Sigmoid colon (tissue), 7 donors: ENCODE results near the gene RAD51AP1. TPM values are rescaled to one million over a fixed set of nuclear protein-coding genes. Genes with fewer than 3 reads are reported as not detected.

Experiments
- DNase-seq: peaks from one replicate; pipeline ENCODE4 v3.0.0-alpha.2; 2019
- H3K27ac ChIP-seq, 4 donors: fragments of 200-600 bp; sonication (generic); one replicate each; pipeline ENCODE4 v1.5.1; 2016 to 2019; ENCODE audit warnings: mild to moderate bottlenecking in 1 of 4
- H3K27me3 ChIP-seq, 3 donors: fragments of 200-600 bp; sonication (generic); one replicate each; pipeline ENCODE4 v1.5.1; 2019; ENCODE audit warnings: mild to moderate bottlenecking in 1 of 3
- H3K36me3 ChIP-seq, 4 donors: fragments of 200-600 bp; sonication (generic); one replicate each; pipeline ENCODE4 v1.5.1; 2016 to 2019
- H3K4me1 ChIP-seq, 4 donors: fragments of 200-600 bp; sonication (generic); one replicate each; pipeline ENCODE4 v1.5.1; 2017 to 2019
- H3K4me3 ChIP-seq, 4 donors: fragments of 200-600 bp; sonication (generic); one replicate each; pipeline ENCODE4 v1.5.1; 2017 to 2019; ENCODE audit warnings: mild to moderate bottlenecking in 2 of 4, moderate library complexity in 1 of 4
- H3K9me3 ChIP-seq, 4 donors: fragments of 200-600 bp in 3 of 4; sonication (generic) in 3 of 4; one replicate each; pipeline versions ENCODE4 v1.5.1 to v1.6.1; 2013 to 2019
- CTCF ChIP-seq, 4 experiments: fragments of 450-650 bp in 3 of 4; fragments of 200-600 bp in 1 of 4; IDR thresholded peaks; one replicate each; pipeline ENCODE4 v1.5.1; 2016 to 2019; ENCODE audit warnings: antibody characterized with exemption in 4 of 4, mild to moderate bottlenecking in 3 of 4, moderate library complexity in 2 of 4
- EP300 ChIP-seq, 4 donors: sonication (generic); formaldehyde crosslinking; IDR thresholded peaks; one replicate each; pipeline ENCODE4 v1.6.1; 2017; ENCODE audit warnings: antibody characterized with exemption in 4 of 4
- POLR2A ChIP-seq, 2 donors: fragments of 450-650 bp; IDR thresholded peaks; one replicate each; pipeline ENCODE4 v1.6.1; 2016; ENCODE audit warnings: antibody characterized with exemption in 2 of 2, mild to moderate bottlenecking in 2 of 2, moderate library complexity in 2 of 2
- POLR2AphosphoS5 ChIP-seq, 4 donors: sonication (generic); formaldehyde crosslinking; IDR thresholded peaks; one replicate each; pipeline ENCODE4 v1.6.1; 2017; ENCODE audit warnings: antibody characterized with exemption in 4 of 4
- WGBS, 2 donors: extraction: QIAGEN DNeasy Blood & Tissue Kit; methylation state at CpG; one replicate each; pipeline ENCODE4 v1.1.7; 2013; 5-methylcytosine and 5-hydroxymethylcytosine counted together
- intact Hi-C: fragments of 100-400 bp; cut with DNase I; formaldehyde crosslinking; loops from one replicate; pipeline ENCODE4 v1.15.1; 2023
- polyA plus RNA-seq, 3 donors: library from polyadenylated mRNA; stranded (reverse); fragments of 200-250 nt; gene quantifications; one replicate each; pipeline ENCODE4 v1.2.3, GENCODE V29; 2013
- total RNA-seq, 4 donors: library from RNA; depleted of rRNA; stranded (reverse); fragments of >200 nt; gene quantifications; one replicate each; pipeline ENCODE4 v1.1.0, GENCODE V29; 2016
- donor health status: healthy with polysubstance abuse.
- donor health status: Bipolar disorder and iron deficiency.
- donor health status: healthy.

Gene RAD51AP1
- total and polyA plus RNA-seq, 7 donors, result 0.49 to 8.6 (median 2.5) TPM

GRCh38 chr12:4535092-4535491 is 3.6 kb upstream of the RAD51AP1 start:
- no peak overlapping the region for H3K27ac ChIP-seq
- H3K4me1 ChIP-seq, result peaks cover 0 to 19% (median 15%) of the 10 kb centered on the region in 4 donors
- intact Hi-C loops, result loop anchor here (5.0 to 10.0 kb wide), 4 partner anchors 72 to 210 kb away; partner anchors contain the start of genes AKAP3, NDUFA9 and TIGAR
- H3K4me3 ChIP-seq, result no peak overlapping the region
- H3K36me3 ChIP-seq, result peaks cover 2 to 57% (median 9%) of the 10 kb centered on the region in 4 donors
- 72 to 84% methylated on average over 4 of the region's 4 CpGs for WGBS, 2 donors
- H3K27me3 ChIP-seq, result no peaks in the 10 kb centered on the region
- H3K9me3 ChIP-seq, result no peaks in the 10 kb centered on the region
- no peak for DNase-seq
- TF ChIP-seq POLR2A (IDR thresholded peaks at IDR 0.05), result no peak
- TF ChIP-seq EP300 (IDR thresholded peaks at IDR 0.05), result no peak
- no peak for TF ChIP-seq POLR2AphosphoS5 (IDR thresholded peaks at IDR 0.05)
- TF ChIP-seq CTCF (IDR thresholded peaks at IDR 0.05), result no peak

DNA sequence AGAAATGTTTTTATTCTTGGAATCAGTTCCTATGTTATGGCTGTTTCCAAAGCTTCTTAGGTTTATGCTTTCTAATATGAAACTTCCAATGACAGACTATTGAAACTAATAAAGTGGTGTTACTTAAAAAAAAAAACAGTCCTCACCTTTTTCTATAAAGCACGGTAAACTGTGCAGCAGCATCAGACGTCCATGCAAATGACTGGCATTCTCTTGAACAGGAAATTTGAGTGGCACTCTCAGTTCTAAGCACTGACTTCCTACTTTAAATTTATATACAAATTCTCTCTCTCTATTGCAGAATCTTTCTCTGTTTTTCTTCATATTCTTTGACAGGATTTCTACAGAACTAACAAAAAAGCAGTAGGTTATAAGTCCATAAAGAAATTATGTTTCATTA is 2.8 kb upstream of the RAD51AP1 start:
- intact Hi-C loops, result loop anchor here (5.0 to 10.0 kb wide), 4 partner anchors 71 to 211 kb away; partner anchors contain the start of genes AKAP3, NDUFA9 and TIGAR
- Histone ChIP-seq H3K4me1 (peaks cover 0 to 19% (median 15%) of the 10 kb centered on the region in 4 donors), H3K27ac (no peak overlapping the region), H3K4me3 (no peak overlapping the region), H3K27me3 (no peaks in the 10 kb centered on the region), H3K9me3 (no peaks in the 10 kb centered on the region), H3K36me3 (peaks cover 0 to 49% (median 9%) of the 10 kb centered on the region in 4 donors)
- no peak for DNase-seq
- no peak for TF ChIP-seq EP300 (IDR thresholded peaks at IDR 0.05)
- TF ChIP-seq POLR2AphosphoS5 (IDR thresholded peaks at IDR 0.05), result no peak
- no peak for TF ChIP-seq CTCF (IDR thresholded peaks at IDR 0.05)
- no peak for TF ChIP-seq POLR2A (IDR thresholded peaks at IDR 0.05)
- WGBS, 2 donors, result 57 to 69% methylated on average over 2 of the region's 2 CpGs

DNA sequence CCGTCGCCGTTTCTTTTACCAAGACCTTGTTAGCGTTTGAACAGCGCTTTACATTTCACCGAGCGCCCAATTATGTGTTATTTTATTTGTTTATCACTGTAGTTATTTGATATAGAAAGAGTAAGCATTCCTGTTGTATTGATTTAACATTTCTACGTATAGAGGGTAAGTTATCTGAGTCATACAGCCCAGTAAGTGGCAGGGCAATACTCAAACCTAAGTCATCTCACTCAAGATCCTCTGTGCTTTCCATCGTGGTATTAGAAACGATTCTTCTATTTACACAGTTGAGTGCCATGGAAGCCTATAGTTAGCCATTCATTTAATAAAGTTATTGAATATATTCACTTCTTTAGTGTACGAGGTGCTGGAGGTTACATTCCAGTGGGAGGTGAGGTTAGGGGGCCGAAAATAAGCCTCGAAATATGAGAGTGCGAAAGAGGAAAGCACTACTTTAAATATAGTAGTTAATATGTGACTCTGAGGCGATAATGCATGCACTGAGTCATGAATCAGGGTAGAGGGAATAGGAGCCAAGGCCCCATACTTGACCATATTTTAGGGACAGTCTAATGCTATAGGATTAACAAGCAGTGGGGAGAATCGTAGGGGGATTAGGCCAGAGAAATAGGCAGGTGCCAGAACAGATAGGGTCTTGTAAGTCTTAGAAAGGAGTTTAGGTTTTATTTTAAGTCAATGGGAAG is 629 bp downstream of the RAD51AP1 start:
- peak overlapping the region; percentile 64 to 81 (median 74) for H3K4me3 ChIP-seq
- TF ChIP-seq EP300 (IDR thresholded peaks at IDR 0.05) (no peak), POLR2A (IDR thresholded peaks at IDR 0.05) (no peak), POLR2AphosphoS5 (IDR thresholded peaks at IDR 0.05) (no peak), CTCF (IDR thresholded peaks at IDR 0.05) (no peak)
- intact Hi-C loops, result loop anchor here (5.0 to 10.0 kb wide), 4 partner anchors 68 to 215 kb away; partner anchors contain the start of genes AKAP3, NDUFA9 and TIGAR
- H3K4me1 ChIP-seq, result peaks cover 0 to 19% (median 15%) of the 10 kb centered on the region in 4 donors
- peaks cover 0 to 14% (median 0%) of the 10 kb centered on the region in 4 donors for H3K36me3 ChIP-seq
- no peak for DNase-seq
- no peaks in the 10 kb centered on the region for H3K9me3 ChIP-seq
- no peaks in the 10 kb centered on the region for H3K27me3 ChIP-seq
- 5 to 12% methylated on average over 16 of the region's 16 CpGs for WGBS, 2 donors
- peak overlapping the region; percentile 86 to 94 (median 89) for H3K27ac ChIP-seq

GRCh38 chr12:4540170-4540569 is 1.5 kb downstream of the RAD51AP1 start:
- peaks cover 0 to 7% (median 0%) of the 10 kb centered on the region in 4 donors for H3K36me3 ChIP-seq
- 88 to 89% methylated on average over 3 of the region's 3 CpGs for WGBS, 2 donors
- intact Hi-C loops, result no loop called here
- DNase-seq, result no peak
- TF ChIP-seq CTCF (IDR thresholded peaks at IDR 0.05) (no peak), EP300 (IDR thresholded peaks at IDR 0.05) (no peak), POLR2AphosphoS5 (IDR thresholded peaks at IDR 0.05) (no peak), POLR2A (IDR thresholded peaks at IDR 0.05) (no peak)
- no peak overlapping the region for H3K27ac ChIP-seq
- H3K4me3 ChIP-seq, result no peak overlapping the region
- H3K4me1 ChIP-seq, result peaks cover 0 to 19% (median 15%) of the 10 kb centered on the region in 4 donors
- no peaks in the 10 kb centered on the region for H3K27me3 ChIP-seq
- no peaks in the 10 kb centered on the region for H3K9me3 ChIP-seq
